NT2/D1 (cell line): ENCODE measurements around the gene POU6F2.

Experiments
- YY1 ChIP-seq: IDR thresholded peaks from 2 replicates; pipeline ENCODE4 v1.6.1; 2011; ENCODE audit not compliant: insufficient read length, insufficient read depth
- ZNF274 ChIP-seq: IDR thresholded peaks from 2 replicates; pipeline ENCODE4 v1.6.1; 2011; ENCODE audit warnings: mild to moderate bottlenecking, low read depth, low read length

DNA sequence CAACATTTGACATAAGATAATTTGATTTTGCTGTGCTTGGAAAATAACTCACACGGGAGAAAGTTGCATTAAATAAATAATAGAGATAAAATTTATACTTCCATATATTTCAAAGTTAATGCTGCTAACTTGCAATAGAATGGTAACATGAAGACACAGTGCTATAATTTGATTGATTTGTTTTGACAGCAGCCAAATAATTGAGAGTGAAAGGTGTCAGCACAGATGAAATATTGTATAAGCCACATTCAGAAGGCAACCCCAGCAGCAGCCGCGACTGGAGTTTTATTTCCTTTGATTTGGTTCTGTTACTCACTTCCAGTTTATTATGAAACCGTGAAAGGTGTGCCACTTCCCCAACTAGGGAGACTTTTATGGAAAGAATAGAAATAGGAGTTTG, 242.2 kb downstream of the POU6F2 start:
- TF ChIP-seq ZNF274: no peak
- no peak for TF ChIP-seq YY1
